Measurements from ENCODE around the gene IGFLR1.
A peak's percentile ranks its signal among the peaks of the same experiment; 100 is the strongest.
"Not testable (repeated sequence)": the region's sequence is repeated elsewhere in the genome, so short reads cannot be mapped to it uniquely, and the experiment has no call there.

Gene IGFLR1

GRCh38 chr19:35777086-35777841 lies 35.0 kb upstream of the IGFLR1 start:
- no peak for DNase-seq (ENCODE audit: low spot score)

- DNase-seq (ENCODE audit: low spot score): no peak
Observed at GRCh38 chr19:35776102-35776788, 34.0 kb upstream of the IGFLR1 start.

GRCh38 chr19:35775298-35776101 lies 33.2 kb upstream of the IGFLR1 start, which contains the start of gene ARHGAP33:
Gene ARHGAP33, plus strand, starts transcription at chr19:35775564. Its CDS starts 95 bp downstream, at chr19:35775659.
- peak; percentile 99 for DNase-seq (ENCODE audit: low spot score)

- DNase-seq (ENCODE audit: low spot score): no peak
Observed at GRCh38 chr19:35775046-35775297, 32.7 kb upstream of the IGFLR1 start.

GRCh38 chr19:35774274-35775045 lies 32.2 kb upstream of the IGFLR1 start:
- DNase-seq (ENCODE audit: low spot score): no peak

GRCh38 chr19:35773020-35773806 lies 31.0 kb upstream of the IGFLR1 start:
- DNase-seq (ENCODE audit: low spot score): no peak

GRCh38 chr19:35772362-35772761 lies 30.1 kb upstream of the IGFLR1 start:
- DNase-seq (ENCODE audit: low spot score): not testable (repeated sequence)

GRCh38 chr19:35768082-35768421 lies 25.8 kb upstream of the IGFLR1 start:
- DNase-seq (ENCODE audit: low spot score): no peak

- DNase-seq (ENCODE audit: low spot score): no peak
Observed at GRCh38 chr19:35767288-35768081, 25.2 kb upstream of the IGFLR1 start.

GRCh38 chr19:35766571-35767104 lies 24.4 kb upstream of the IGFLR1 start:
- DNase-seq (ENCODE audit: low spot score): no peak

- no peak for DNase-seq (ENCODE audit: low spot score)
Observed at GRCh38 chr19:35764432-35765315, 22.4 kb upstream of the IGFLR1 start.

GRCh38 chr19:35760711-35761349 lies 18.6 kb upstream of the IGFLR1 start:
- no peak for DNase-seq (ENCODE audit: low spot score)

GRCh38 chr19:35759697-35760096 lies 17.4 kb upstream of the IGFLR1 start:
- no peak for DNase-seq (ENCODE audit: low spot score)

GRCh38 chr19:35757749-35758608 lies 15.7 kb upstream of the IGFLR1 start, which contains the start of gene PROSER3:
Gene PROSER3, plus strand, starts transcription at chr19:35758176. Its CDS starts 40 bp downstream, at chr19:35758216.
- DNase-seq (ENCODE audit: low spot score): peak; percentile 99

GRCh38 chr19:35757231-35757748 lies 15.0 kb upstream of the IGFLR1 start:
- peak; percentile 68 for DNase-seq (ENCODE audit: low spot score)

- peak; percentile 53 for DNase-seq (ENCODE audit: low spot score)
Observed at GRCh38 chr19:35756377-35757230, 14.4 kb upstream of the IGFLR1 start, which contains the start of gene HSPB6. Gene HSPB6, minus strand, starts transcription at chr19:35757029. Its CDS starts 21 bp downstream, at chr19:35757008.
